Thoracic aorta (tissue), 2 donors: ENCODE measurements around the gene TRMT61A. TPM values are rescaled to one million over a fixed set of nuclear protein-coding genes. Genes with fewer than 3 reads are reported as not detected.

Source experiments
- ATAC-seq: fragments of 150-250 bp; one replicate; pipeline ENCODE4 v1.8.0; 2017; ENCODE audit warnings: low read depth; ENCODE audit not compliant: insufficient number of reproducible peaks, low FRiP score
- DNase-seq: peaks from one replicate; pipeline ENCODE4 v3.0.0-alpha.2; 2020; ENCODE audit warnings: low spot score
- H3K27ac ChIP-seq, 2 donors: fragments of 200-600 bp; sonication (generic); 1 replicate in 1 of 2; 2 replicates in 1 of 2; pipeline ENCODE4 v1.5.1; 2016; ENCODE audit warnings: mild to moderate bottlenecking in 2 of 2, moderate library complexity in 2 of 2
- H3K27me3 ChIP-seq: fragments of 200-600 bp; sonication (generic); replicated peaks from 2 replicates; pipeline ENCODE4 v1.6.0; 2016; ENCODE audit warnings: mild to moderate bottlenecking; ENCODE audit not compliant: insufficient read depth
- H3K36me3 ChIP-seq: fragments of 200-600 bp; sonication (generic); one replicate; pipeline ENCODE4 v1.5.1; 2016
- H3K4me1 ChIP-seq, 2 donors: fragments of 200-600 bp; sonication (generic); 1 replicate in 1 of 2; 2 replicates in 1 of 2; pipeline versions ENCODE4 v1.5.1 to v1.6.0; 2016; ENCODE audit warnings: low read depth in 2 of 2, mild to moderate bottlenecking in 1 of 2; ENCODE audit not compliant: control insufficient read depth in 1 of 2
- H3K4me3 ChIP-seq: fragments of 200-600 bp; sonication (generic); 2 replicates; pipeline ENCODE4 v1.5.1; 2016; ENCODE audit warnings: mild to moderate bottlenecking
- H3K9me3 ChIP-seq: fragments of 200-600 bp; sonication (generic); 2 replicates; pipeline ENCODE4 v1.5.1; 2016
- total RNA-seq, 2 donors: library from RNA; depleted of rRNA; stranded (reverse); fragments of >200 nt; gene quantifications; one replicate each; pipeline versions ENCODE4 v1.1.0 to v1.2.3, GENCODE V29; 2016
- TF ChIP-seq, protein P1 (sequence below): fragments of 200-600 bp; sonication (generic); IDR thresholded peaks from one replicate; pipeline ENCODE4 v1.5.1; 2019; ENCODE audit warnings: antibody characterized with exemption

The TRMT61A gene
- total RNA-seq, 2 donors from 2014 or later = 18.6 to 18.8 TPM

DNA sequence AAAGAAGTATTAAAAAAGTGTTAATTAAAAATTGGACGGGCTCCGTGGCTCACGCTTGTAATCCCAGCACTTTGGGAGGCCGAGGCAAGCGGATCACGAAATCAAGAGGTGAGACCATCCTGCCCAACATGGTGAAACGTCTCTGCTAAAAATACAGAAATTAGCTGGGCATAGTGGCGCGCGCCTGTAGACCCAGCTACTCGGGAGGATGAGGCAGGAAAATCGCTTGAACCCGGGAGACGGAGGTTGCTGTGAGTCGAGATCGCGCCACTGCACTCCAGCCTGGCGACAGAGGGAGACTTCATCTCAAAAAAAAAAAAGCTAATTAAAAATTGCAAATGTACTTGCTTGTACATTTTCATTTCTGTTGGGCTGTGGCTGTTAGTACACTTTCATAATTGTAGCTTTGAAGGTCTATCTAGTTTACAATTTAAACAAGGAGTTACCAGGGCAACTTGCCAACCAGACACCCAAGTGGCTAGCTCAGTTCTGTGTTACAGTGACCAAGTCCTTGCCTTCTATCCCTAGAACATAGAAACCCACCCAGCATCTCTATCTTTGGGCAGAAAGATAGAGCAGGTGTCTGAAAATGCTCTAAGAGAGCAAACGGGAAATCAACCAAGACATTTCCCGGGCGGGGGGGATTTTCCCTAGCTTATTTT lies 35.0 kb downstream of the TRMT61A start:
- TF ChIP-seq, protein P1, sequence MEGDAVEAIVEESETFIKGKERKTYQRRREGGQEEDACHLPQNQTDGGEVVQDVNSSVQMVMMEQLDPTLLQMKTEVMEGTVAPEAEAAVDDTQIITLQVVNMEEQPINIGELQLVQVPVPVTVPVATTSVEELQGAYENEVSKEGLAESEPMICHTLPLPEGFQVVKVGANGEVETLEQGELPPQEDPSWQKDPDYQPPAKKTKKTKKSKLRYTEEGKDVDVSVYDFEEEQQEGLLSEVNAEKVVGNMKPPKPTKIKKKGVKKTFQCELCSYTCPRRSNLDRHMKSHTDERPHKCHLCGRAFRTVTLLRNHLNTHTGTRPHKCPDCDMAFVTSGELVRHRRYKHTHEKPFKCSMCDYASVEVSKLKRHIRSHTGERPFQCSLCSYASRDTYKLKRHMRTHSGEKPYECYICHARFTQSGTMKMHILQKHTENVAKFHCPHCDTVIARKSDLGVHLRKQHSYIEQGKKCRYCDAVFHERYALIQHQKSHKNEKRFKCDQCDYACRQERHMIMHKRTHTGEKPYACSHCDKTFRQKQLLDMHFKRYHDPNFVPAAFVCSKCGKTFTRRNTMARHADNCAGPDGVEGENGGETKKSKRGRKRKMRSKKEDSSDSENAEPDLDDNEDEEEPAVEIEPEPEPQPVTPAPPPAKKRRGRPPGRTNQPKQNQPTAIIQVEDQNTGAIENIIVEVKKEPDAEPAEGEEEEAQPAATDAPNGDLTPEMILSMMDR = no peak
- no peaks in the 10 kb centered on the region for H3K27me3 ChIP-seq
- peaks cover 12% of the 10 kb centered on the region for H3K36me3 ChIP-seq
- no peak for DNase-seq
- H3K27ac ChIP-seq = no peak overlapping the region
- no peaks in the 10 kb centered on the region for H3K9me3 ChIP-seq
- ATAC-seq = no peak
- peak overlapping the region; percentile 85 for H3K4me3 ChIP-seq
- H3K4me1 ChIP-seq = peaks cover 30 to 52% of the 10 kb centered on the region in 2 donors

DNA sequence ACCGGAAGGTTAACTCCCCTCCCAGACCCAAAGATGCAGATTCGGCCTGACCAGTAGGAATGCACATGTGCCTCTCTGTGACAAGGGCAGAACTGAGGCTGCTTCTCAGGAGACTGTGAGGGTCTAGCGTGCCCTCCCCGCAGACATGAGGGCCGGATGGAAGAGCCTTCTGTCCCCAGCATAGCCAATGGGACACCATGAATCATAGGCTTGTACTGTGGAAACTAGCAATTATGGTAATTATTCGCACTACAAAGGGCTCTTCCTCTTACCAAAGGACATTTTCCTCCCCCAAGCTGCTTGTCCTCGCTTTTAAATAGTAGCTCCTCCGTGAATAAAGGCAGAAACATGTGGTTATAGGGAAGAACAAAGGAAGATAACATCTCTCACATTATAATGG lies 40.0 kb downstream of the TRMT61A start:
- H3K9me3 ChIP-seq = no peaks in the 10 kb centered on the region
- H3K4me1 ChIP-seq = peaks cover 6 to 19% of the 10 kb centered on the region in 2 donors
- TF ChIP-seq, protein P1 = no peak
- ATAC-seq (no peak), DNase-seq (no peak)
- peaks cover 7% of the 10 kb centered on the region for H3K36me3 ChIP-seq
- no peak overlapping the region for H3K27ac ChIP-seq
- no peak overlapping the region for H3K4me3 ChIP-seq
- no peaks in the 10 kb centered on the region for H3K27me3 ChIP-seq

DNA sequence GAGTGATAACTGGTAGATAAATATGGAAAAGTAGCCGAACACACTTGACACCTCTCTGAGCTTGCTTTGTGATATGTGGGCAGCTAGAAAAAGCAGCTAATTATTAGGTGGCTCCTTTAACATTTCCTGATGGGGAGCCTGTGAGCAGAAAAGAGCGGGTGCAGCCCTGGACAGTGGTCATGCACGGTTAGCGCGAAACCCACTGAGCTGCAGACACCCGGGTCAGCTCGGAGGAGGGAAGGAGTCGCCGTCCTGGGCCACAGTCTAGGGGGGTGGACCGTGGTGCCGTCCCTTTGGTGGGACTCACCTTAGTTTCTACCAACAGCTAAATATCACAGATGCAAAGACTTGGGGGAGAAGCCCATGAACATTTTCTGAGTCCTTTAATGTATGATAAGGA lies 40.4 kb downstream of the TRMT61A start:
- H3K9me3 ChIP-seq = no peaks in the 10 kb centered on the region
- no peak overlapping the region for H3K4me3 ChIP-seq
- DNase-seq (no peak), ATAC-seq (no peak)
- H3K27ac ChIP-seq = no peak overlapping the region
- H3K4me1 ChIP-seq = peaks cover under 1 to 15% of the 10 kb centered on the region in 2 donors
- TF ChIP-seq, protein P1 = no peak
- no peaks in the 10 kb centered on the region for H3K27me3 ChIP-seq
- H3K36me3 ChIP-seq = peaks cover 7% of the 10 kb centered on the region

DNA sequence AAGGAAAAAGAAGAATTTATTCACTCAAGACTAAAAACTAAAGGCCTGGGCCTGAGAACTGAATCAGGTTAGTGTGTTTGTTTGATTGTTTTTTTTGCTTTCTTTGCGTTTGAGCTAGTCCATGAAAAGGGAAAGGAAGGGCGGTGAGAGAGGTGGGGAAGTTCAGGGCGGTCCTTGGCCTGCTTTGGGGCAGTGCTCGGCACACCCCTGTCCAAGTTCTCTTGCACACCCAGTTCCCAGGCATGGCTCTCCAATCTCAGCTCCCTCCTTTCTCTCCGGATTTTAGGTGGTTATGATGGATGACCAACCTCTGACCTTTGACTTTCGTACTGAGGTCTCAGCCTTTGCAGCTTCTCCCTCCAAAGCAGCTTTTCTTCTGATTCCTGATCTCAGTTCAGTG lies 45.1 kb downstream of the TRMT61A start:
- Histone ChIP-seq H3K9me3 (no peaks in the 10 kb centered on the region), H3K27ac (no peak overlapping the region), H3K36me3 (peaks cover 26% of the 10 kb centered on the region), H3K4me1 (peaks cover 5 to 16% of the 10 kb centered on the region in 2 donors), H3K4me3 (no peak overlapping the region), H3K27me3 (no peaks in the 10 kb centered on the region)
- TF ChIP-seq, protein P1 = no peak
- ATAC-seq (no peak), DNase-seq (no peak)

DNA sequence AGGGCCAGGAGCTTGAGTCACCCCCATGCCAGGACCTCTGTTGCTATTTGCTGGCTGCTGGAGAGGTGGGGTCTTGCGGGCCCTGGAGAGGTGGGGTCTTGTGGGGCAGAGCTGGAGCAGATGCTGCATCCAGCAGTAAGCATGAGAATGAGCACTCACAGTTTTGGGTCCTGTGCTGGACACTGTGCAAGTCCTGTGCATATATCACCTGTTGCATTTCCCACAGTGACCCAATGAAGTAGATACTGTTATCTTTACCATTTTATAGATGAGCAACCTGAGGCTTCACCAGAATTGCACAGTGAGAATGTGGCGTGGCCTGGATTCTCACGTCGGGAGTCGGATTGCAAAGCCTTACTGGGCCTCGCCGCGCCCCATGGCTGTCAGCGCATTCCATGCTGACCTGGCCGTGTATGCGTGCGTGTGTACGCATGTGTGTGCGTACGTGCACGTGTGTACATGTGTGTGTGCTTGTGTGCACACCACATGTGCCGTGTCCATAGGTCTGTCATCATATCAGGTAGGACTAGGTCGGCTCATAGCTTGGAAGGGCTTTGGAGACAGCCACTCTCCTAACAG lies 45.8 kb downstream of the TRMT61A start:
- H3K36me3 ChIP-seq = peaks cover 26% of the 10 kb centered on the region

More for the DNA sequence above, 45.8 kb downstream of the TRMT61A start:
- no peak overlapping the region for H3K4me3 ChIP-seq
- H3K9me3 ChIP-seq = no peaks in the 10 kb centered on the region
- ATAC-seq (no peak), DNase-seq (no peak)
- peak overlapping the region in 1 of 2 donors; percentile 4 for H3K27ac ChIP-seq
- H3K4me1 ChIP-seq = peaks cover 5 to 16% of the 10 kb centered on the region in 2 donors
- no peaks in the 10 kb centered on the region for H3K27me3 ChIP-seq
- TF ChIP-seq, protein P1 = no peak
